Measurements from ENCODE around the gene DENND4B. TPM values are rescaled to one million over a fixed set of nuclear protein-coding genes. Genes with fewer than 3 reads are reported as not detected.
A peak's percentile ranks its signal among the peaks of the same experiment; 100 is the strongest.

The DENND4B gene
- total and polyA plus RNA-seq, 10 of the 15 experiments (the other 5 are each of a cell fraction or from before 2014, with no cell fraction given), result 12.0 to 74.8 (median 22.7) TPM

GRCh38 chr1:153919876-153920852, 26.4 kb downstream of the DENND4B start (continued):
- no peak for TF ChIP-seq E2F8 (IDR thresholded peaks at IDR 0.05; ENCODE audit: low read depth, partially characterized antibody)
- TF ChIP-seq RAD21 (IDR thresholded peaks at IDR 0.05; ENCODE audit: insufficient read depth, low read depth, low read length), result peak; percentile 67
- TF ChIP-seq RCOR1 (conservative IDR thresholded peaks at IDR 0.05; ENCODE audit: low read depth, low read length), result no peak
- peak; percentile 69 for TF ChIP-seq PKNOX1 (IDR thresholded peaks at IDR 0.05)
- no peak for TF ChIP-seq SKIL (IDR thresholded peaks at IDR 0.05; ENCODE audit: low read depth, poor library complexity, severe bottlenecking)
- no peak for TF ChIP-seq MTA3 (IDR thresholded peaks at IDR 0.05; ENCODE audit: borderline replicate concordance, low read length)
- no peak for TF ChIP-seq IRF4 (IDR thresholded peaks at IDR 0.05; ENCODE audit: low read depth, low read length)
- TF ChIP-seq ZNF687 (IDR thresholded peaks at IDR 0.05), result no peak
- no peak for TF ChIP-seq ZNF24 (IDR thresholded peaks at IDR 0.05)
- TF ChIP-seq NRF1 (conservative IDR thresholded peaks at IDR 0.05; ENCODE audit: low read depth, low read length), result no peak
- no peak for TF ChIP-seq SIX5 (IDR thresholded peaks at IDR 0.05; ENCODE audit: low read depth, low read length, severe bottlenecking)
- TF ChIP-seq IKZF1 (conservative IDR thresholded peaks at IDR 0.05), result 0 out of 2 replicates have a peak, but pooled peaks have one; percentile 34
- TF ChIP-seq MXI1 (IDR thresholded peaks at IDR 0.05; ENCODE audit: low read depth, low read length), result 0 out of 2 replicates have a peak, but pooled peaks have one; percentile 30
- no peak for TF ChIP-seq ATF7 (IDR thresholded peaks at IDR 0.05; ENCODE audit: low read depth)
- no peak for TF ChIP-seq USF1 (IDR thresholded peaks at IDR 0.05; ENCODE audit: borderline replicate concordance, extremely low read length, insufficient read depth, low read depth, low read length)
- no peak for TF ChIP-seq GATAD2B (conservative IDR thresholded peaks at IDR 0.05; ENCODE audit: low read depth)

Data from GM12878 (cell line).